ENCODE data around the gene GUCY1A1. TPM values are rescaled to one million over a fixed set of nuclear protein-coding genes. Genes with fewer than 3 reads are reported as not detected.

GUCY1A1 gene
- total RNA-seq, 1 donor from 2014 or later, result 63.1 TPM

GRCh38 chr4:155761047-155761446 is 94.4 kb downstream of the GUCY1A1 start:
- DNase-seq, result no peak
- Histone ChIP-seq H3K9me3 (no peaks in the 10 kb centered on the region), H3K27ac (no peak overlapping the region), H3K4me1 (peaks cover 10% of the 10 kb centered on the region), H3K27me3 (ENCODE audit: low read depth) (peaks cover 10% of the 10 kb centered on the region), H3K36me3 (no peaks in the 10 kb centered on the region), H3K4me3 (no peak overlapping the region)
- no peak for ATAC-seq
- TF ChIP-seq CTCF (IDR thresholded peaks at IDR 0.05), result no peak
- intact Hi-C loops (cut with DNase I), result no loop called here

- Histone ChIP-seq H3K27ac (no peak overlapping the region), H3K9me3 (no peaks in the 10 kb centered on the region), H3K4me3 (no peak overlapping the region), H3K36me3 (no peaks in the 10 kb centered on the region), H3K4me1 (peaks cover 10% of the 10 kb centered on the region), H3K27me3 (ENCODE audit: low read depth) (peaks cover 10% of the 10 kb centered on the region)
- DNase-seq, result no peak
- ATAC-seq, result no peak
- intact Hi-C loops (cut with DNase I), result no loop called here
- no peak for TF ChIP-seq CTCF (IDR thresholded peaks at IDR 0.05)
Observed at GRCh38 chr4:155761916-155762315, 95.3 kb downstream of the GUCY1A1 start.

DNA sequence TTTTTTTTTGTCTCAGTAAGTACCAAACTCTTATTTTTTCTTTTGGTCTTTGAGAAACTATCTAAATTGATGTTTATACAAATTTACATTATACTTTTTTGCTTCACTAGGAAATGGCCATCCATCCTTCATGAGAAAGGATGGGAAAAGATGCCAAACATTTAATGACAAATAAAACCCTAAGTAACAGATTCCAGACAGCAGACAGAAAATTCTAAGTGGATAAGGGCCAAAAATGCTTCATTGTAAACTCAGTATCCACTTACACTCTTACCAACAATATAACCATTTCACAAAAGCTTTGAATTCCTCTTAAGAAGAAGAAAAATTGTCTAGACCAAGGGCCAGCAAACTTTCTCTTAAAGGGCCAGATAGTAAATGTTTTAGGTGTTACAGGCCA is 95.7 kb downstream of the GUCY1A1 start:
- H3K36me3 ChIP-seq, result no peaks in the 10 kb centered on the region
- ATAC-seq, result no peak
- no peak overlapping the region for H3K4me3 ChIP-seq
- peaks cover 10% of the 10 kb centered on the region for H3K27me3 ChIP-seq (ENCODE audit: low read depth)
- no peaks in the 10 kb centered on the region for H3K9me3 ChIP-seq
- intact Hi-C loops (cut with DNase I), result no loop called here
- H3K4me1 ChIP-seq, result peaks cover 10% of the 10 kb centered on the region
- DNase-seq, result no peak
- no peak overlapping the region for H3K27ac ChIP-seq
- TF ChIP-seq CTCF (IDR thresholded peaks at IDR 0.05), result no peak

DNA sequence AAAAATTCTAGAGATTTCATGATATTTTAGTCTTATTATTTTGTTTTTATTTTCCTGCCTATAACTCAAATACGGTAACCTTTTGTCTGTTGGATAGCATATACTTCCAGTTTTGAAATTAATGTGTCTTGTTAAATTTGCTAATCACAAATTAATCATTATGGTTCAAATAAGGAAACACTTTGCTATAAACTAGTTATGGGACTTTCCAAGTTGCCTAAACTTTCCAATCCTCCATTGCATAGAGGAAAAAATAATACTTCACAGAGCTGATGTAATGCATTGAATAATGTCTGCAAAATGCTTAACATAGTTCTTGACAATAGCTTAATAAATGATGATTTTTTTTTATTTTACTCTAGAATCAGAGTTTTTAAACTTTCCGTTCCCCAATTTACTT is 96.9 kb downstream of the GUCY1A1 start:
- Histone ChIP-seq H3K9me3 (no peaks in the 10 kb centered on the region), H3K4me1 (peaks cover 10% of the 10 kb centered on the region), H3K27me3 (ENCODE audit: low read depth) (peaks cover 10% of the 10 kb centered on the region), H3K36me3 (no peaks in the 10 kb centered on the region), H3K27ac (no peak overlapping the region), H3K4me3 (no peak overlapping the region)
- intact Hi-C loops (cut with DNase I), result no loop called here
- no peak for DNase-seq
- no peak for TF ChIP-seq CTCF (IDR thresholded peaks at IDR 0.05)
- ATAC-seq, result no peak

GRCh38 chr4:155765149-155765548 is 98.5 kb downstream of the GUCY1A1 start:
- Histone ChIP-seq H3K9me3 (no peaks in the 10 kb centered on the region), H3K36me3 (no peaks in the 10 kb centered on the region), H3K4me1 (peaks cover 4% of the 10 kb centered on the region), H3K27ac (no peak overlapping the region), H3K27me3 (ENCODE audit: low read depth) (no peaks in the 10 kb centered on the region), H3K4me3 (no peak overlapping the region)
- ATAC-seq (no peak), DNase-seq (no peak)
- TF ChIP-seq CTCF (IDR thresholded peaks at IDR 0.05), result no peak
- intact Hi-C loops (cut with DNase I), result no loop called here

DNA sequence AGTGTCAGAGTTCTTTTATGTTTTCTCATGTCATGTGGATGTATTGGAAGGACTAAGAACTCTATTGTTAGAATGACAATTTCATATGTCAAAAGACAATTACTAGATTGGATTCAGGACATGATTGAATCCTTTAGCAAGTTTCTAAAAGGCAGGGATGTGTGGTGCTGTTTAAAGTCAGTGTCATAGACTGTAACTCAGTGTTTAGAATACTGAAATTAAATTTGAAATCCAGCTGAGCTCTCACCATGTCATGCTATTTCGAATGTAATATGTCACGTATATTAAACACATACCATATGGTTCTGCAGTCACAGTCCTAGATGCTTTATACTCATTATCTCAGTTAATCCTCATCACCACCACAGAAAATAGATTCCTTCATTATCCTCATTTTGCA is 100.0 kb downstream of the GUCY1A1 start:
- Histone ChIP-seq H3K27me3 (ENCODE audit: low read depth) (no peaks in the 10 kb centered on the region), H3K9me3 (no peaks in the 10 kb centered on the region), H3K27ac (no peak overlapping the region), H3K4me3 (no peak overlapping the region), H3K4me1 (no peaks in the 10 kb centered on the region), H3K36me3 (no peaks in the 10 kb centered on the region)
- no peak for DNase-seq
- ATAC-seq, result no peak
- intact Hi-C loops (cut with DNase I), result no loop called here
- no peak for TF ChIP-seq CTCF (IDR thresholded peaks at IDR 0.05)
